CD4-positive, alpha-beta T cell treated with Interleukin-10 for 1 hour (primary cell): Measurements from ENCODE around the gene ATRNL1.
"Not testable (repeated sequence)": the region's sequence is repeated elsewhere in the genome, so short reads cannot be mapped to it uniquely, and the experiment has no call there.

ENCODE experiments used
- DNase-seq: peaks from one replicate; pipeline ENCODE4 v3.0.0-alpha.2; 2020

ATRNL1 gene

DNA sequence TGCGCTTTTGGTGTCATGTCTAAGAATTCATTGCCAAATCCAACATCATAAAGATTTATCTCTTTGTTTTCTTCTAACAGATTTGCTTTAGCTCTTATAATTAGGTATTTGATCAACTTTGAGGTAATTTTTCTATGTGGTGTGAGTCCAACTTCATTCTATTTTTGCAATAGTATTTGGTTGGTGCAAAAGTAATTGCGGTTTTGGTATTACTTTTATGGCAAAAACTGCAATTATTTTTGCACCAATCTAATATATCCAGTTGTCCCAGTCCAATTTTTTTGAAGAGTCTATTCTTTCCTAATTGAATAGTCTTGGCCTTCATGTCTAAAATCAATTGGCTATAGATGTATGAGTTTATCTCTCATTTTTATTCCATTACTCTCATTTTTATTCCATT is 535.5 kb downstream of the ATRNL1 start:
- DNase-seq, result no peak

DNA sequence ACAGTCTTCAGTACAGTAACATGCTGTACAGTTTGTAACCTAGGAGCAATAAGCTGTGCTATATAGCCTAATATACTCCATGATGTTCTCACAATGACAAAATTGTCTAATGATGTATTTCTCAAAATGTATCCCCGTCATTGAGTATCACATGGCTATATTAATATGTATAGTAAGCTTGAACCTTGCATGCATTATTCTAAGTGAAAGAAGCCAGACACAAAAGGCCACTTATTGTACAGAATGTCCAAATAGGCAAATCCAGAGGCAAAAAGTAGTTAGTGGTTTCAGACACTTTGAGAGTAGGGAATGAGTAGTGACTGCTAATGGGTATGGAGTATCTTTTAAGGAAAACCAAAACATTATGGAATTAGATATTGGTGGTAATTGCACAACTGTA is 545.1 kb downstream of the ATRNL1 start:
- no peak for DNase-seq

DNA sequence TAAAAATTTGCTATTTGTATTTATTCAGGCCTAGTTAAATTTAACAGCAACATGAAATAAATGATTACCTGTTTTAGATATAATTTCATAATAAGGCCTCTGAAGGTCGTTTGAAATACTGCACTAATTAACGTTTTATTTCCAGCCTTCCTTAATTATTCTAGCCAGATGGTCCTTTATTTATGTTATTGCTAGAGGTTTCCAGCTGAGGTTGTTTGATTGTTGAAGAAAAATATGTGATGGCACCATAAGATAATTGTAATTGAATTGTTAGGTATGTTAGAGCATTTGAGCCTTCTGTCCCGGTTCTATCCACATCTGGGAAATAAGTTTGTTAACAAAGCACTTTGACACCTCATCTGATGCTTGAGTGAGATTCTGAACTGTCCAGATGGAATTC is 556.1 kb downstream of the ATRNL1 start:
- no peak for DNase-seq

DNA sequence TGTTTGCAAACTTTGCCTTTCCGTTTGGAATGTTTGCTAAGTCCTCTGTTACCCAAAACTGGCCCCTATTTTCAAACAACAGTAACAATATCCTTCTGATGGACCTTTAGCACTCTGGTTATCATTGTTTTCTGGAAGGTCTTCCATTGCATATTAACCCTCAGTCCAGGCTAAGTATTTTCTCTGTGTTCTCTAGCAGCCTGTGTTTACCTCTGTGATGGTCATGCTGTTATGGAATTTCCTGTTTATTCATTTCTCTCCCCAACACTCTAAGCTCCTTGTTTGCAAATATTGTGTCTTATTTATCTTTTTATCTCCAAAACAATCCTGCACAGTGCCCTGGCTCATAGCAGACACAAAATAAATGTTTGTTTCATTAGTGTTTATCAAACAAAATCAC is 560.3 kb downstream of the ATRNL1 start:
- no peak for DNase-seq

DNA sequence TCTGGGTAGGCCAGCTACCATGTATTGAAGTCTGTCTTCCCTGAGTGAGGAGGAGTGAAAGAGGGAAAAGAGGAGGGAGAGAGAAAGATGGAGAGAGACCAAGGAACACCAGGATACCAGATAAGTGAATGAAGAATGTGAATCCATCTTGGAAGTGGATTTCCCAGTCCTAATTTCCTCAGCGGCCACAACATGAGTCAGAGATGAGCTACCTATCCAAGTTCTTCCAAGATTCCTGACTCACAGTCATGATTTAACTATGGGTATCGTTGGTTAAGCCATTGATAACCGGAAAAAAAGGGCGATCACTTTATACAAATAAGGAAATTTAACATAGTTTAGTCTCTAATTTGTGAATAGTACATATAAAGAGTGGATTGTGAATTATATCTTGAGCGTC is 561.8 kb downstream of the ATRNL1 start:
- DNase-seq, result no peak

DNA sequence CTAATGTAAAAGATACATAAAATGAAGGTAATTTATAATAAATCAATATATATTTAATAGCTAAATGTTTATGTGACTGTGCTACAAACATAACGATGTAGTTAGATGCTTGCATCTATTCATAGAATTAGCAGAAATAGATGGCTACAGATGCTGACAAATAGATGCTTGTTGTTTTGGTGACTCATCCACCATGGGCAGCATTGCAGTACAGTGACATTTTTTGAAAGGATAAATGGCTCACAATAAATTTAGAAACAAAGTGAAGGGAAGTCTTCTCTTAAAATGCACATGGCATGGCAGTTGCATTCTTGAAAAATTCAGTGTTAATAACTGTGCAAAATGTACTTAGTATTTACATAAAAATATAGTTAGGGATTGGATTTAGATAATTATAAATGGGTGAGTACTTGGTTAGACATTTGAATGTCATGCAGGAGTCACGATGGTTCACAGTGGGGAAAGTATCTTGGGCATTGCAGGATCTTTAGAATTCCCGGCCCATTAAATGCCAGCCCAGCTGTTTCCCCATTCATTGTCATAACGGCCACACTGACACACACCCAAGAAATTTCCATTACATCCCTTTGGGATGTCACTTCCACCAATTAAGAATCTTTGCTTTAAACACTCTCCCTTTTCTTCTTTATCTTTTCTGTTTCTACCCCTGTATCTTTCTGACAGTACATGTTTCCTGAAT is 564.1 kb downstream of the ATRNL1 start:
- DNase-seq, result no peak

DNA sequence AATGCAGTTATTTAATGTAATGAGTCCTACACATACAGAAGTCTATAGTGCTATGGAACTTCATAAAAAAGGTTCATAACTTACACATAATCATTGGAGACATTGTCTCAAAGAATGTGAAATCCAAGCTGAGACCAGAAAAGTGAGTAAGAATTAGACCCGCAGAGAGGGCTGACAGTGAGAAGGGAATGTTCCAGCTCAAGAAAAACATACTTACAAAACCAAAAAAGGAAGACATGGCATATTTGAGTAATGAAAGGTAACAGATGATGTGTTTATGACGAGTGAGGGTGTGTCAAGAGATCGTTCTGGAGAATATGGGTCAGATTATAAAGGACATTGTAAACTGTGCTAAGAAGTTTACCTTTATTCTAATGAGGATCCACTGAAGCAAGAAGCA is 566.5 kb downstream of the ATRNL1 start:
- DNase-seq, result no peak

DNA sequence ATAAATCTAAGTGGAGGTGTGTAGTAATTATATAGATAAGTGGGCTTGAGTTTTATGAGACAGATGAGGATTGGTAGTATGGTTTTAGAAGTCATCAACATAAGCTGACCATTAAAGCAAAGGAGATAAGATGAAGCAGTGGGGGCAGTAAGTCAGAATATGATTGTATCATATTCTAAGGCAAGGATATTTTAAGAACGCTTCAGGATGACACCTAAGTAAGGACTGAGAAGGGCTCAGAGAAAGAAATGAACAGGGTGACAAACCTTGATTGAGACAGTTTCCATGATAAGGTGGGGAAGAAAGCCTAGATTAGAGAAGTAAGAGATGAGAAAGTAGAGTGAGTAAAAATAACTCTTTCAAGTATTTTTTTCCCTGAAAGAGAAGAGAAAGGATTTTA is 567.2 kb downstream of the ATRNL1 start:
- no peak for DNase-seq

DNA sequence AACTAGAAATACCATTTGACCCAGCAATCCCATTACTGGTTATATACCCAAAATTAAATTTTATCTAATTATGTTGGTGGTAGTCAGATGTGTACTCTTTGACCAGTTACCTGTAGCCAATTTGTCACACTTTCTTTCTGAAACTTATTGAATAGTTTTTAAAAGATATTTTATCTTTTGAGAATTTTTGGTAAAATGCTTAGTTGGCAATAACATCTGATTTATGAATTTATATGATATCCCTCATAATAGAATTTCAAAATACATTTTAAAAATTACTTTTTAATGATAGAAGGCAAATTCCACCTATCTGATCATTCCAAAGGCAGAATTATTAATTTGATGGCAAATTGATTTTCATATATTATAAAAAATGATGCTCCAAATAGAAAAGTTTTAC is 569.3 kb downstream of the ATRNL1 start:
- no peak for DNase-seq

DNA sequence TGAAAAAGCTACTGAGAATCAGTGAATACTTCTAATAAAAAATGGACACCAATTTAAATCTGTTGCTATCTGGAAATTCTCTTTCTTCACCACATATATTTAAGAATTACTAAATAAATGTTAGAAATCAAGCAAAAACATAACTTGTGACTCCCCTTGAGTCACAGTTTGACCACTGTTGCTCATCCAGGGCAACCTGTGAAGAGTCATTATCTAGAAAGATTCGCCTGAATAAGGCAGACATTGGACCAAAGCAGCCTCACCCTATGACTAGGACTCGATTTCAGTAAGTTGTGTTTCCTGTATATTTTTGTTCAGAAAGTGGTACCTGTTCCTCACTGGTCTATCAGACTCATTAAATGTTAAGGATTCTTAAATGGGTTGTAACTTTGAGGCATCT is 572.4 kb downstream of the ATRNL1 start:
- no peak for DNase-seq

DNA sequence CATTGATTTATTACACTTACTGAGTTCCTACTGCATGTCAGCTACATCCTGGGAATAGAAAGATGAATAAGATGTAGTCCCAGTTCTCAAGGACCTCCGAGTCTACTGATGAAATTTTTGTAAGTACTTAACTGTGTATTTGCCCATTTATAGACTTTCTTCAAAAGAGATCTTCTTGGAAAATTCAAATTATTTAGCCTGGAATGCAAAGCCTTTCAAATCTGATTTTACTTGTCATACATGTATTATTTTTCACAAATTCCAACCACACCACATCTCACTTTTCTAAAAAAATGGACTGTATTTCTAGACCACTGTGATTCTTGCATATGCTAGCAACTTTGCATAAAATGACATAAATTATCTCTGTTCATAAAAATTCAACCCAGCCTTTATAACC is 581.3 kb downstream of the ATRNL1 start:
- no peak for DNase-seq

DNA sequence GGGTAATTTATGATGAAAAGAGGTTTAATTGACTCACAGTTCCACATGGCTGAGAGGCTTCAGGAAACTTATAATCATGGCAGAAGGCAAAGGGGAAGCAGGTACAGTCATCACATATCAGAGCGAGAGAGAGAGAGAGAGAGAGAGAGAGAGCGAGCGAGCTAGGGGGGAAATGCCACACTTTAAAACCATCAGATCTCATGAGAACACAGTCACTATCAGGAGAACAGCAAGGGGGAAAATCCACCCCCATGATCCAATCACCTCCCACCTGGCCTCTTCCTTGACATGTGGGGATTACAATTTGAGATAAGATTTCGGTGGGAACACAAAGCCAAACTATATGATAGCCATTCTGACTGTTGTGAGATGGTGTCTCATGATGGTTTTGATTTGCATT is 603.6 kb downstream of the ATRNL1 start:
- DNase-seq, result no peak

DNA sequence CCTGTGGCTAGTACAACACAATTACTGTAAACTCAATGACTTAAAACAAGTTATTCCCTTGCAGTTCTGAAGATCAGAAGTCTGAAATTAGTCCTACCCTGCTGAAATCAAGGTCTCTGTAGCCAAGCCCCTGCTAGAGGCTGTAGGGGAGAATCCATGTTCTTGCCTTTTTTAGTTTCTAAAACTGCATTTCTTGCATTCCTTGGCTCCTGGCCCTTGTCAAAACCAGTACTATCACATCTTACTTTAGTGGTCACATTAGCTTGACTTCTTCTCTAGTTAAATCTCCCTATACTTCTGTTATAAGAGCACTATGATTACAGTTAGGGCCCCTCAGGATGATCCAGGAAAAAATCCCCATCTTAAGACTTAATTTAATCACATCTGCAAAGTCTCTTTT is 612.9 kb downstream of the ATRNL1 start:
- DNase-seq, result no peak

DNA sequence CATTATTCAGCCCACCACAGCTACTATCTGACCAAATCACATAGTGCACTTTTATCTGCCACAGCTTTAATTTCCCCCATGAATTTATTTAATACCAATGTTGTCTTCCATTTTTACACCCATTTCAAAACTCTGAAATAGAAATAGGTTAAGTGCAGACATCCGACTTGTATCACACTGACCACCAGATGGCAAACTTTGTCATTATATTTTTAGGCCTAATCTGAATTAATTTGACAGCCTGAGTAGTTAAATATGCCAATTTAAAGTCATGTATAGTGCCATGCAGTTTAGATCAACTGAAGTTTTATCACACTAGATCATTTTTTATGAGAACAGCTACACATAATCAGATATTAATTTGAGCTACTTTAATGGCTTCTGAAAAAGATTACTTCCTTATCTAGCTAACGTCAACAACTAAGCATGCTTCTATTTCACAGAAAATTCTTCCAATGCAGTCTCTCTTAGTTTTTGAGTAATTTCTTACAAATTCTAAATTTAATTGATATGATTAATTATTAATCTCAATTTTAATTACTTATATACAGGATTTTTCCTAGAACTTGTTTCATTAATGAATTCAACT is 613.4 kb downstream of the ATRNL1 start:
- DNase-seq, result no peak

DNA sequence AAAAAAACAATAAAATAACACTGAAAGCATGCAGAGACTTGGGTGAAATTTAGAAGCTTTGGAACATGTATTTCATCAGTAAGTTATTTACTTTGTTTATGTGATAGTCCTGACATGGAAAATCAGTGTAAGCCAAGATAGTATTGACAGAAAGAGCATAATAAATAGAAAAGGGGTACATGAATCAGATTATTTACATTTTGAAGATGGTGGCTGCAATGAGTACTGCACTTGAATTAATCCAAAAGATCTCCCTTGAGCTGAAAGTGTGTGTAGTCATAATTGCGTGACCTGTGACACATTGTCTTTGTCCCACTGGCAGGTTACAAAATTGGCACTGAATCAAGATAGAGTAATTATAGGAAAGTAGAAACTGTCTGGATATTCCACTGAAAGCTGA is 617.0 kb downstream of the ATRNL1 start:
- DNase-seq, result no peak

DNA sequence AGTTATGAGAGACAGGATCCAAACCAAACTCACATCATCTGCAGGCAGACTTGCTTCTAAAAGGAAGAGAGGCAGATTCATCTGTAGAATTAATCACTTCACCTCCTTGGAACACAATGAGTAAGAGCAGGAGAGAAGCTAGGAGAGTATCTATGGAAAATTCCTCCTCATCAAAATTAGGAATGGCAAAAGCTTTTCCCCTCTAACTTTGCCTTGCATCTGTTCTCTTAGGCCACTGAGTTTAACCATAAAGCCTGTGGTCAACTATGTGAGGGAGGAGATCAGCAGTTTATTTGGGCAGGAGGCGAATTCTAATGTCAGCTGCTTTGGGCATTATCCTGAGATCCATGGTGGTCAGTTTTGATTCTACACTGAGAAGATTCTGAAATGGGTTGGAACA is 618.1 kb downstream of the ATRNL1 start:
- no peak for DNase-seq

DNA sequence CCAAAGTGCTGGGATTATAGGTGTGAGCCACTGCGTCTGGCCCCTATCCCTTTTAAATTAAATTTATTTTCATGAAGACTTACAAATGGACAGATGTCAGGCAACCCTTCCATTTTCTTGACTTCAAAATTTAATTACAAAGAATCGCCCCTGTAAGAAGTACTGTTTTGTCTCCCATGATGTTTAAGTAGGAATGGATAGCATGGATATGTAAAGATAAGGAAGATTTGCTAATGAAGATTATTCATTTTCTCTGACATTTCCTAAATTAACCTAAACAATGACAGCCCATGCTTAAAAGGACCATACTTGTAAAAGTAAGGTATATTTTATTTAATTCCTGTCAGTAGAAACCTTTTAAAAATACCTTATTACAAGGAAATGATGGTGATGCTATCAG is 627.0 kb downstream of the ATRNL1 start:
- no peak for DNase-seq

DNA sequence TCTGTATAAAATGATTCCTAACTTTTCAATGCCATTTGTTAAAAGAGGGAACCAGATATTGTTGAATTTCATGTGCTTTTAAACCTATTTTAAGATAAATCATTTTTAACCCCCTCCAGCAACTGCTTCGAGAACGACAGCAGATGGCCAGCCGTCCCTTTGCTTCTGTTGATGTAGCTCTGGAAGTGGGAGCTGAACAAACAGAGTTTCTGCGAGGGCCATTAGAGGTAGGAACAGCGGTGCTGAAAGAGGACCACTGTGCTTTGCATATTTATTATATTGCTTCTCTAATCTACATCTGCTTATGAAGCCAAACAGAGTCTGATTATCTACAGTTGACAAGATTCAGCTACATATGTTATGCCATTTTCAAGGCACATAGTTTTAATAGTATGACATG is 634.0 kb downstream of the ATRNL1 start:
- DNase-seq, result no peak

DNA sequence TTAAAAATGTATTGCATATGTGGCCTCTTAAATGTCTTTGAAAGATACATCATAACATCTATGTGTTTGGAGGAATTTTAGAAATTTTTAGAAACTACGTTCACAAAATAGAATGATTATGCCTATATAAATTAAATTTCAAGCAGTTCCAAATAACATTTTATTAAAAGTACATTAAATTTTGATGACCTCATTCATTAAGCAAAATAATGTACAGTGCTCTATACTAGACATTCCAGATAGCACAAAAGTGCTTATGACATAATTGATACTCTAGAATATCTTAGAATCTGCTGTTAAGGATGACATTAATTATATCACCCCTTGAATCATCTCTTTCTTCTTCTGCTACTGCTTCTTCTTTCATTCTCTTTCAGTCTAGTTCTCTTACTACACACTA is 650.9 kb downstream of the ATRNL1 start:
- DNase-seq, result no peak

DNA sequence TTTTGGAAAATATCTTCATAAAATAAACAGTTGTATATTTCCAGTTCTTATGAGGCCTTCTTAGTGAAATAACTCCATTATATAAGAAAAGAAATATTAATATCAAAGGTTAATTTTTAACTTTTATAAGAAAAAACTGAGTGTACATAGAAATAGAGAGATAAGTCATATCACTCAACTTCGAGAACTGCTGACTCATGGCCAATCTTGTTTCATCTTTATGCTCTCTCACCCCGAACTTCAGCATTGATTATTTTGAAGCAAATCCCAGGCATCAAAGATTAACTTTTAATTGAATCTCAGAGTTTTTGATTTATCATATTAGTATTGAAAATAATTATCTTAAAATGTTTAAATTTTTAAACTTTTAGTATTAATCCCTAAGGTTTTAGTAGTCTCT is 652.8 kb downstream of the ATRNL1 start:
- no peak for DNase-seq

DNA sequence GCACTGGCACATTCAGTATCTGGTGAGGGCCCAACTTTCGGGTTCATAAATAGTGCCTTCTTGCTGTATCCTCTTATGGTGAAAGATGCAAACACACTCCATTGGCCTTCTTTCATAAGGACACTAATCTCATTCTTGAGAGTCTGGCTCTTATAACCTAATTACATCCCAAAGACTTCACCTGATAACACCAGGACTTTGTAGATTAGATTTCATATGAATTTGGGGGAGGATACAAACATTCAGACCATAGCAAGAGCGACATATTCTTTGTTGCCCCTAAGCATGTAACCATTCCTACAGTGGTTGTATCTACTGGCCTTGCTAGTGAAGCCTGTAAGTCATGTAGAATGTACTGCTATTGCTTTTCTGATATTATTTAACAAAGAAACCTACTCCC is 654.6 kb downstream of the ATRNL1 start:
- no peak for DNase-seq

DNA sequence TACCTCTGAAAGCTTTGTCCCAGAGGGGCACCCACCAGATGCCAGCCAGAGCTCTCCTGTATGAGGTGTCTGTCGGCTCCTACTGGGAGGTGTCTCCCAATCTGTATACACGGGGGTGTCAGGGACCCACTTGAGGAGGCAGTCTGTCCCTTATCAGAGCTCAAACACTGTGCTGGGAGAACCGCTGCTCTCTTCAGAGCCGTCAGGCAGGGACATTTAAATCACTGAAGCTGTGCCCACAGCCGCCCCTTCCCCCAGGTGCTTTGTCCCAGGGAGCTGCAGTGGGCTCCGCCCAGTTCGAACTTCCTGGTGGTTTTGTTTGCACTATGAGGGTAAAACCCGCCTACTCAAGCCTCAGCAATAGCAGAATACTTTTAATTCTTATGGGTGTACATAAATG is 665.3 kb downstream of the ATRNL1 start:
- DNase-seq, result not testable (repeated sequence)

DNA sequence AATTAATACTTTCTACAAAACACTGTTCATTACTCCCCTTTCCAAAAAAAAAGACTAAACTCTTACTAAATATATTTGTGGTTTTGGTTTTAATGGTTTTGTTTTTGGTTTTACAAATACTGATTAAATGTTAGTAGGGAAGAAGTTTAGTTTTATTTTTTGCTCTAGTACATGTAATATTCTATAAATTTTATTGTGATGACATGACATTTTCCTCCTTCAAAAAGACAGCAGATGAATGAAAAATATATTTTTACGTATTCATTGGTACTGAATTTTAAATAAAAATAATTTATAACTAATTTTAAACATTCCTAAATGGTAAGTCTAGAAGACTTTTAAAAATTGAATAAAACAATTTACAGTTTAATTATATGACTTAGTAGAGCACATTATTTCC is 667.0 kb downstream of the ATRNL1 start:
- no peak for DNase-seq

DNA sequence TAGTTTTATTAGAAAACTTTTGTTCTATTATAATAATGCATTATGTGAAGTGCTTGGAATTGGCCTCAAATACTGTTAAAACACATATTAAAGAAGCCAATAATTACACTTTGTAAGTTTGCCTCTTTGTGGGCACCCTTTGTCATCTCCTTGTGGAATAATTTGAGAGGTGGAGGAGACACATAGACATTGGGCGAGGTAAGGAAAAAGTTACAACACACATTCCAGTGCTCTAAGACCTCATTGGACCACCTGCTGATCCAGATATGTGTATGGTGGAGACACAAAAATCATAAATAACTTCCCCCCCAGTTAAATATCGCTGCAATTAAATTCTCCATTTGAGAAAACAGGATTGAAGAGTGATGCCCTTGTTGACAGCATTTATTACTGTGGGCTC is 668.0 kb downstream of the ATRNL1 start:
- DNase-seq, result no peak

DNA sequence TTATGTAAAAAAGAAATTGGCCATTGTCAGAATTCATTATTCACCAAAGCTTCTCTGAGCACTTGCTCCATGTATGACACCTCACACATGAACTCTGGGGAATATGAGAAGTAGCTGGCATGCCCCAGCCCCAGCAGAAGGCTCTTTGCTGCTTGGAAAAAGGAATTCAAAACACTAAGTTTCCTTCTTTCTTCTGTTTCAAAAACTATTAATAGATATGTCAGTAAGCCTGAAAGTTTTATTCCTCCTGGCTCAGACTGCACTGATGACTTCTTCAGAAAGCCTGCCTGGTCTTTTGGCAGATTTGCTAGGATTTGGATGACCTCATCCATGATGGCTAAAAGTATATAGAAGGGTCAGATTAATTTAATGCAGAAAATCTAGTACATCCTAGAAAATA is 668.9 kb downstream of the ATRNL1 start:
- no peak for DNase-seq
